HG03457 (cell line): ENCODE measurements around the gene NR1D2.

Experiments used
- ATAC-seq: cut with Tn5 transposase; IDR thresholded peaks from one replicate; pipeline ENCODE4 v1.9.1; 2021; ENCODE audit warnings: moderate number of reproducible peaks; ENCODE audit not compliant: unreplicated experiment

NR1D2 gene

GRCh38 chr3:23961913-23962312 lies 16.8 kb downstream of the NR1D2 start:
- ATAC-seq = no peak

- no peak for ATAC-seq
Measured at GRCh38 chr3:23964537-23965235, 19.6 kb downstream of the NR1D2 start.

GRCh38 chr3:23966328-23966727 lies 21.2 kb downstream of the NR1D2 start:
- no peak for ATAC-seq

- ATAC-seq = no peak
Measured at GRCh38 chr3:23968463-23969184, 23.5 kb downstream of the NR1D2 start.

GRCh38 chr3:23969393-23969792 lies 24.3 kb downstream of the NR1D2 start:
- ATAC-seq = no peak

GRCh38 chr3:23971684-23972083 lies 26.6 kb downstream of the NR1D2 start:
- ATAC-seq = no peak

- ATAC-seq = no peak
Measured at GRCh38 chr3:23976555-23976954, 31.5 kb downstream of the NR1D2 start.

- ATAC-seq = no peak
Measured at GRCh38 chr3:23979569-23979968, 34.5 kb downstream of the NR1D2 start.

GRCh38 chr3:23981136-23981535 lies 36.0 kb downstream of the NR1D2 start:
- no peak for ATAC-seq

GRCh38 chr3:23981955-23982354 lies 36.9 kb downstream of the NR1D2 start:
- ATAC-seq = no peak

- no peak for ATAC-seq
Measured at GRCh38 chr3:23984934-23985333, 39.8 kb downstream of the NR1D2 start.

GRCh38 chr3:23985747-23986544 lies 40.9 kb downstream of the NR1D2 start:
- ATAC-seq = no peak

- no peak for ATAC-seq
Measured at GRCh38 chr3:23987356-23987755, 42.3 kb downstream of the NR1D2 start.

- ATAC-seq = no peak
Measured at GRCh38 chr3:23991306-23991682, 46.2 kb downstream of the NR1D2 start.

GRCh38 chr3:23991683-23992628 lies 46.9 kb downstream of the NR1D2 start:
- ATAC-seq = no peak

- no peak for ATAC-seq
Measured at GRCh38 chr3:23993556-23994243, 48.6 kb downstream of the NR1D2 start.

- no peak for ATAC-seq
Measured at GRCh38 chr3:23994244-23994569, 49.1 kb downstream of the NR1D2 start.

- ATAC-seq = no peak
Measured at GRCh38 chr3:23995219-23995618, 50.1 kb downstream of the NR1D2 start.

- no peak for ATAC-seq
Measured at GRCh38 chr3:23996095-23996524, 51.0 kb downstream of the NR1D2 start.

- ATAC-seq = no peak
Measured at GRCh38 chr3:23999012-23999641, 54.0 kb downstream of the NR1D2 start.
